HUES48 (cell line): ENCODE measurements around the gene ZNF716.
"Not testable (repeated sequence)": the region's sequence is repeated elsewhere in the genome, so short reads cannot be mapped to it uniquely, and the experiment has no call there.

Experiments used
- H3K27ac ChIP-seq: one replicate; pipeline ENCODE4 v1.7.0; 2013; ENCODE audit warnings: low read depth, low read length, inconsistent platforms
- H3K27me3 ChIP-seq: 2 replicates; pipeline ENCODE4 v1.6.1; 2013; ENCODE audit warnings: mild to moderate bottlenecking, low read length; ENCODE audit not compliant: control insufficient read depth, insufficient read depth
- H3K36me3 ChIP-seq: 2 replicates; pipeline ENCODE4 v1.6.1; 2013; ENCODE audit warnings: low read length; ENCODE audit not compliant: control insufficient read depth, insufficient read depth
- H3K4me1 ChIP-seq: 2 replicates; pipeline ENCODE4 v1.6.1; 2013; ENCODE audit warnings: mild to moderate bottlenecking, low read length; ENCODE audit not compliant: control insufficient read depth, insufficient read depth
- H3K4me3 ChIP-seq: 2 replicates; pipeline ENCODE4 v1.5.1; 2013; ENCODE audit warnings: mild to moderate bottlenecking, low read depth, low read length
- H3K9ac ChIP-seq: 2 replicates; pipeline ENCODE4 v1.6.1; 2013; ENCODE audit warnings: mild to moderate bottlenecking, low read depth, low read length, moderate library complexity
- H3K9me3 ChIP-seq: 2 replicates; pipeline ENCODE4 v1.6.1; 2013; ENCODE audit warnings: low read length; ENCODE audit not compliant: control insufficient read depth, insufficient read depth

The ZNF716 gene

GRCh38 chr7:57426629-57427003, 23.4 kb upstream of the ZNF716 start:
- Histone ChIP-seq H3K9me3 (peaks cover 92% of the 10 kb centered on the region), H3K4me3 (no peak overlapping the region), H3K4me1 (no peaks in the 10 kb centered on the region), H3K9ac (no peak overlapping the region), H3K27ac (no peak overlapping the region), H3K27me3 (no peaks in the 10 kb centered on the region), H3K36me3 (no peaks in the 10 kb centered on the region)

GRCh38 chr7:57427146-57427545, 22.8 kb upstream of the ZNF716 start:
- no peak overlapping the region for H3K27ac ChIP-seq
- H3K4me3 ChIP-seq = no peak overlapping the region
- no peaks in the 10 kb centered on the region for H3K36me3 ChIP-seq
- no peak overlapping the region for H3K9ac ChIP-seq
- H3K4me1 ChIP-seq = no peaks in the 10 kb centered on the region
- no peaks in the 10 kb centered on the region for H3K27me3 ChIP-seq
- peaks cover 90% of the 10 kb centered on the region for H3K9me3 ChIP-seq

- Histone ChIP-seq H3K36me3 (no peaks in the 10 kb centered on the region), H3K27me3 (no peaks in the 10 kb centered on the region), H3K9me3 (peaks cover 90% of the 10 kb centered on the region), H3K4me3 (no peak overlapping the region), H3K4me1 (no peaks in the 10 kb centered on the region), H3K9ac (no peak overlapping the region), H3K27ac (no peak overlapping the region)
Observed at GRCh38 chr7:57427594-57427993, 22.4 kb upstream of the ZNF716 start.

- peaks cover 86% of the 10 kb centered on the region for H3K9me3 ChIP-seq
Observed at GRCh38 chr7:57432583-57432982, 17.4 kb upstream of the ZNF716 start.

GRCh38 chr7:57437581-57437980, 12.4 kb upstream of the ZNF716 start:
- no peak overlapping the region for H3K27ac ChIP-seq
- H3K9me3 ChIP-seq = peaks cover 84% of the 10 kb centered on the region
- no peaks in the 10 kb centered on the region for H3K27me3 ChIP-seq

More at GRCh38 chr7:57432583-57432982, 17.4 kb upstream of the ZNF716 start:
- Histone ChIP-seq H3K9ac (no peak overlapping the region), H3K27ac (no peak overlapping the region), H3K27me3 (no peaks in the 10 kb centered on the region), H3K36me3 (no peaks in the 10 kb centered on the region), H3K4me3 (no peak overlapping the region), H3K4me1 (no peaks in the 10 kb centered on the region)

GRCh38 chr7:57438244-57438643, 11.7 kb upstream of the ZNF716 start:
- H3K4me1 ChIP-seq = no peaks in the 10 kb centered on the region
- no peaks in the 10 kb centered on the region for H3K27me3 ChIP-seq
- H3K36me3 ChIP-seq = no peaks in the 10 kb centered on the region
- H3K9me3 ChIP-seq = peaks cover 84% of the 10 kb centered on the region
- H3K4me3 ChIP-seq = no peak overlapping the region
- no peak overlapping the region for H3K9ac ChIP-seq
- no peak overlapping the region for H3K27ac ChIP-seq

More at GRCh38 chr7:57437581-57437980, 12.4 kb upstream of the ZNF716 start:
- no peaks in the 10 kb centered on the region for H3K36me3 ChIP-seq
- H3K9ac ChIP-seq = no peak overlapping the region
- H3K4me1 ChIP-seq = no peaks in the 10 kb centered on the region
- H3K4me3 ChIP-seq = no peak overlapping the region

GRCh38 chr7:57443567-57443966, 6.4 kb upstream of the ZNF716 start:
- Histone ChIP-seq H3K4me1 (no peaks in the 10 kb centered on the region), H3K4me3 (no peak overlapping the region), H3K36me3 (no peaks in the 10 kb centered on the region), H3K9me3 (peaks cover 70% of the 10 kb centered on the region), H3K27me3 (no peaks in the 10 kb centered on the region), H3K27ac (no peak overlapping the region), H3K9ac (no peak overlapping the region)

GRCh38 chr7:57469186-57469828, 19.3 kb downstream of the ZNF716 start:
- H3K27me3 ChIP-seq, H3K4me1 ChIP-seq, H3K9ac ChIP-seq, H3K27ac ChIP-seq, H3K36me3 ChIP-seq: not testable (repeated sequence)
- peak overlapping the region; percentile 8; the same call in 1 of the 2 replicates for H3K4me3 ChIP-seq
- peaks cover 75% of the 10 kb centered on the region for H3K9me3 ChIP-seq

- not testable (repeated sequence) for H3K4me1 ChIP-seq, H3K4me3 ChIP-seq, H3K9ac ChIP-seq, H3K27ac ChIP-seq, H3K27me3 ChIP-seq, H3K36me3 ChIP-seq
- H3K9me3 ChIP-seq = peaks cover 76% of the 10 kb centered on the region
Observed at GRCh38 chr7:57480304-57480703, 30.3 kb downstream of the ZNF716 start.

GRCh38 chr7:57485022-57485421, 35.0 kb downstream of the ZNF716 start:
- H3K36me3 ChIP-seq, H3K4me3 ChIP-seq, H3K9ac ChIP-seq, H3K4me1 ChIP-seq, H3K27ac ChIP-seq, H3K27me3 ChIP-seq: not testable (repeated sequence)
- H3K9me3 ChIP-seq = peaks cover 92% of the 10 kb centered on the region

- H3K4me1 ChIP-seq = no peaks in the 10 kb centered on the region
- H3K36me3 ChIP-seq = no peaks in the 10 kb centered on the region
- peaks cover 95% of the 10 kb centered on the region for H3K9me3 ChIP-seq
- H3K4me3 ChIP-seq = no peak overlapping the region
- H3K9ac ChIP-seq = no peak overlapping the region
- H3K27ac ChIP-seq = no peak overlapping the region
- H3K27me3 ChIP-seq = no peaks in the 10 kb centered on the region
Observed at GRCh38 chr7:57487957-57488356, 38.0 kb downstream of the ZNF716 start.
